Adrenal gland (tissue), 12 donors: ENCODE data around the gene DMRT3. TPM values are rescaled to one million over a fixed set of nuclear protein-coding genes. Genes with fewer than 3 reads are reported as not detected.

Experiments used
- DNase-seq, 7 donors: peaks; one replicate each; pipeline ENCODE4 v3.0.0-alpha.2; 2019 to 2020
- H3K27ac ChIP-seq, 5 donors: fragments of 200-600 bp; sonication (generic) in 4 of 5; 1 replicate in 3 of 5; 2 replicates in 2 of 5; pipeline versions ENCODE4 v1.5.1 to v1.8.0; 2016 to 2020; ENCODE audit warnings: mild to moderate bottlenecking in 1 of 5
- H3K27me3 ChIP-seq: fragments of 200-600 bp; 2 replicates; pipeline ENCODE4 v1.8.0; 2021
- H3K36me3 ChIP-seq, 2 donors: fragments of 200-600 bp; replicated peaks in 1 of 2; 1 replicate in 1 of 2; 2 replicates in 1 of 2; pipeline versions ENCODE4 v1.5.1 to v1.8.0; 2018 to 2022
- H3K4me1 ChIP-seq, 2 donors: fragments of 200-600 bp; replicated peaks in 1 of 2; 1 replicate in 1 of 2; 2 replicates in 1 of 2; pipeline versions ENCODE4 v1.5.1 to v1.8.0; 2018 to 2021
- H3K4me3 ChIP-seq, 4 donors: fragments of 200-600 bp; sonication (generic) in 3 of 4; one replicate each; pipeline ENCODE4 v1.5.1; 2016 to 2018
- H3K9me3 ChIP-seq, 3 donors: fragments of 200-600 bp; sonication (generic) in 1 of 3; replicated peaks in 1 of 3; 1 replicate in 2 of 3; 2 replicates in 1 of 3; pipeline versions ENCODE4 v1.5.1 to v1.8.0; 2016 to 2021
- CTCF ChIP-seq, 6 experiments: fragments of 450-650 bp in 4 of 6; fragments of 200-600 bp in 2 of 6; sonication (generic) in 1 of 6; IDR thresholded peaks; 1 replicate in 5 of 6; 2 replicates in 1 of 6; pipeline versions ENCODE4 v1.5.1 to v1.8.0; 2016 to 2021; ENCODE audit warnings: antibody characterized with exemption in 6 of 6, mild to moderate bottlenecking in 2 of 6, moderate library complexity in 1 of 6
- POLR2A ChIP-seq, 2 donors: fragments of 450-650 bp; IDR thresholded peaks; one replicate each; pipeline ENCODE4 v1.6.1; 2017; ENCODE audit warnings: antibody characterized with exemption in 2 of 2, mild to moderate bottlenecking in 2 of 2, moderate library complexity in 1 of 2
- WGBS, 4 donors: extraction: QIAGEN DNeasy Blood & Tissue Kit in 2 of 4; methylation state at CpG; one replicate each; pipeline versions ENCODE4 v1.1.5 to v1.1.7; 2013 to 2017; 5-methylcytosine and 5-hydroxymethylcytosine counted together
- intact Hi-C, 2 donors: fragments of 100-400 bp; cut with DNase I; formaldehyde crosslinking; loops; one replicate each; pipeline versions ENCODE4 v1.14.1 to v1.15.0; 2022 to 2023
- polyA plus RNA-seq, 3 donors: library from polyadenylated mRNA; stranded (reverse); fragments of 200-250 nt in 2 of 3; fragments of 350-450 nt in 1 of 3; fragmentation: Illumina TruSeq in 1 of 3; extraction: RNeasy Lipid Tissue Mini Kit (QIAGEN cat#74804) in 1 of 3; gene quantifications; one replicate each; pipeline ENCODE4 v1.2.3, GENCODE V29; 2013 to 2014
- total RNA-seq, 9 donors: library from RNA; depleted of rRNA in 4 of 9; stranded (reverse); fragments of >200 nt in 4 of 9; fragments of 120-200 nt in 1 of 9; fragmentation: NEBNext Ultra II Directional in 1 of 9; extraction: Animal tissue kit (Norgen Biotek cat#: 25700) in 1 of 9; gene quantifications; one replicate each; pipeline versions ENCODE4 v1.1.0 to v1.2.4, GENCODE V29; 2013 to 2023
- donor health status: healthy with polysubstance abuse.
- donor health status: Bipolar disorder and iron deficiency.
- donor health status: DM: yes; HTN: yes; CAD: no.
- donor health status: DM: no; HTN: no; CAD: no.
- donor health status: DM: no; HTN: no; CAD: no.
- donor health status: DM: yes; HTN: yes; CAD: no.

The DMRT3 gene
- total and polyA plus RNA-seq, 12 donors, result 0.07 TPM; not detected in 11

- no peaks in the 10 kb centered on the region for H3K36me3 ChIP-seq
- intact Hi-C loops, result no loop called here
- H3K4me3 ChIP-seq, result no peak overlapping the region
- DNase-seq, result no peak
- no peaks in the 10 kb centered on the region for H3K9me3 ChIP-seq
- peaks cover 0 to 10% of the 10 kb centered on the region in 2 donors for H3K4me1 ChIP-seq
- WGBS, 4 donors, result 2 to 5% (median 3%) methylated on average over 23 to 92 of the region's 92 CpGs
- peaks cover 94% of the 10 kb centered on the region for H3K27me3 ChIP-seq
- no peak overlapping the region for H3K27ac ChIP-seq
- TF ChIP-seq POLR2A (IDR thresholded peaks at IDR 0.05) (no peak), CTCF (IDR thresholded peaks at IDR 0.05) (no peak)
These were observed 735 bp downstream of the DMRT3 start for GRCh38 chr9:976943-977837.

GRCh38 chr9:977838-978830 lies 1.7 kb downstream of the DMRT3 start:
- H3K4me1 ChIP-seq, result peaks cover 0 to under 1% of the 10 kb centered on the region in 2 donors
- TF ChIP-seq POLR2A (IDR thresholded peaks at IDR 0.05) (no peak), CTCF (IDR thresholded peaks at IDR 0.05) (no peak)
- 14 to 24% (median 20%) methylated on average over 16 to 19 of the region's 19 CpGs for WGBS, 4 donors
- H3K27me3 ChIP-seq, result peaks cover 93% of the 10 kb centered on the region
- intact Hi-C loops, result no loop called here
- no peaks in the 10 kb centered on the region for H3K9me3 ChIP-seq
- no peak overlapping the region for H3K4me3 ChIP-seq
- H3K27ac ChIP-seq, result no peak overlapping the region
- no peaks in the 10 kb centered on the region for H3K36me3 ChIP-seq
- no peak for DNase-seq

GRCh38 chr9:979983-980382 lies 3.5 kb downstream of the DMRT3 start:
- WGBS, 4 donors, result 8 to 30% (median 17%) methylated on average over 2 of the region's 2 CpGs
- TF ChIP-seq CTCF (IDR thresholded peaks at IDR 0.05) (no peak), POLR2A (IDR thresholded peaks at IDR 0.05) (no peak)
- intact Hi-C loops, result no loop called here
- H3K4me1 ChIP-seq, result no peaks in the 10 kb centered on the region
- peaks cover 91% of the 10 kb centered on the region for H3K27me3 ChIP-seq
- H3K9me3 ChIP-seq, result no peaks in the 10 kb centered on the region
- DNase-seq, result no peak
- no peak overlapping the region for H3K27ac ChIP-seq
- H3K36me3 ChIP-seq, result no peaks in the 10 kb centered on the region
- no peak overlapping the region for H3K4me3 ChIP-seq

GRCh38 chr9:980640-981039 lies 4.2 kb downstream of the DMRT3 start:
- TF ChIP-seq CTCF (IDR thresholded peaks at IDR 0.05), result no peak
- no peak for TF ChIP-seq POLR2A (IDR thresholded peaks at IDR 0.05)
- peaks cover 84% of the 10 kb centered on the region for H3K27me3 ChIP-seq

More at GRCh38 chr9:980640-981039, 4.2 kb downstream of the DMRT3 start:
- no peaks in the 10 kb centered on the region for H3K9me3 ChIP-seq
- no peaks in the 10 kb centered on the region for H3K36me3 ChIP-seq
- no peaks in the 10 kb centered on the region for H3K4me1 ChIP-seq
- 3 to 12% (median 5%) methylated on average over 4 of the region's 4 CpGs for WGBS, 4 donors
- H3K4me3 ChIP-seq, result no peak overlapping the region
- no peak for DNase-seq
- no peak overlapping the region for H3K27ac ChIP-seq
- intact Hi-C loops, result no loop called here
